ENCODE data around the gene F3. TPM values are rescaled to one million over a fixed set of nuclear protein-coding genes. Genes with fewer than 3 reads are reported as not detected.

F3 gene
- total RNA-seq, 1 donor from 2014 or later = 4.5 TPM

GRCh38 chr1:94481473-94481933, 60.1 kb downstream of the F3 start:
- no peak for DNase-seq (ENCODE audit: low spot score)
- Mint-ChIP-seq H3K9me3 (ENCODE audit: low read depth) (no peaks in the 10 kb centered on the region), H3K4me1 (ENCODE audit: low read depth) (peaks cover 3% of the 10 kb centered on the region), H3K36me3 (ENCODE audit: low read depth) (peaks cover 12% of the 10 kb centered on the region), H3K27ac (ENCODE audit: unreplicated experiment) (no peak overlapping the region), H3K4me3 (ENCODE audit: unreplicated experiment) (no peak overlapping the region), H3K27me3 (ENCODE audit: low read depth) (no peaks in the 10 kb centered on the region)
- TF ChIP-seq CTCF (IDR thresholded peaks at IDR 0.05) = peak; percentile 89

- no peak for TF ChIP-seq CTCF (IDR thresholded peaks at IDR 0.05)
- Mint-ChIP-seq H3K27me3 (ENCODE audit: low read depth) (no peaks in the 10 kb centered on the region), H3K36me3 (ENCODE audit: low read depth) (peaks cover 16% of the 10 kb centered on the region), H3K9me3 (ENCODE audit: low read depth) (no peaks in the 10 kb centered on the region), H3K4me3 (ENCODE audit: unreplicated experiment) (no peak overlapping the region), H3K27ac (ENCODE audit: unreplicated experiment) (no peak overlapping the region), H3K4me1 (ENCODE audit: low read depth) (peaks cover 3% of the 10 kb centered on the region)
- DNase-seq (ENCODE audit: low spot score) = no peak
Observed at GRCh38 chr1:94479682-94480081, 61.9 kb downstream of the F3 start.

Other genes starting within 250 kb of the F3 start
- 33.2 to 50.0 TPM (median 36.1 TPM) in 3 replicates for gene ABCD3, start 123.4 kb downstream of the F3 start, total RNA-seq